Calu3 (cell line): Measurements from ENCODE around the gene MRPS24. TPM values are rescaled to one million over a fixed set of nuclear protein-coding genes. Genes with fewer than 3 reads are reported as not detected.

ENCODE experiments used
- BruUV-seq: library from RNA; stranded (reverse); fragments of 400-500 nt; replicated peaks from 2 replicates; lab custom pipeline; 2021; lab: Mats Ljungman, UMichigan
- CTCF ChIA-PET: fragments of 300-600 bp; sonication (Branson Sonifier 250); formaldehyde crosslinking; loops from one replicate; lab custom pipeline; 2022; ENCODE audit warnings: antibody characterized with exemption; lab: Charles Lee
- DNase-seq: peaks from one replicate; pipeline ENCODE4 v3.0.0; 2022
- H3K27ac Mint-ChIP-seq: one replicate; pipeline ENCODE4 v1.8.0; 2022; ENCODE audit warnings: mixed read lengths; ENCODE audit not compliant: unreplicated experiment
- H3K27me3 Mint-ChIP-seq: one replicate; pipeline ENCODE4 v1.8.0; 2022; ENCODE audit warnings: mixed read lengths; ENCODE audit not compliant: unreplicated experiment
- H3K36me3 Mint-ChIP-seq: one replicate; pipeline ENCODE4 v1.8.0; 2022; ENCODE audit warnings: mild to moderate bottlenecking, moderate library complexity, mixed read lengths; ENCODE audit not compliant: insufficient read depth, unreplicated experiment
- H3K4me1 Mint-ChIP-seq: one replicate; pipeline ENCODE4 v1.8.0; 2022; ENCODE audit warnings: mild to moderate bottlenecking, low read depth, mixed read lengths; ENCODE audit not compliant: unreplicated experiment
- H3K4me3 Mint-ChIP-seq: one replicate; pipeline ENCODE4 v1.8.0; 2022; ENCODE audit warnings: mild to moderate bottlenecking, low read depth, moderate library complexity, mixed read lengths; ENCODE audit not compliant: unreplicated experiment
- H3K9me3 Mint-ChIP-seq: one replicate; pipeline ENCODE4 v1.8.0; 2022; ENCODE audit warnings: low read depth, mixed read lengths; ENCODE audit not compliant: unreplicated experiment
- intact Hi-C: fragments of 100-400 bp; cut with micrococcal nuclease; formaldehyde crosslinking; loops from one replicate; pipeline ENCODE4 v1.10.0; 2022; ENCODE audit not compliant: unreplicated experiment
- total RNA-seq: library from RNA; stranded (reverse); gene quantifications from 2 replicates; pipeline ENCODE4 v1.2.3, GENCODE V29; 2022
- TF ChIP-seq, protein P1 (sequence below): fragments of 200-600 bp; IDR thresholded peaks from one replicate; pipeline ENCODE4 v1.8.0; 2022; ENCODE audit warnings: antibody characterized with exemption; ENCODE audit not compliant: unreplicated experiment

The MRPS24 gene
- total RNA-seq, 1 experiment from 2014 or later: 182 TPM

GRCh38 chr7:43871064-43871463, 1.7 kb upstream of the MRPS24 start:
- CTCF ChIA-PET: no interaction called here
- no peak overlapping the region for H3K4me3 Mint-ChIP-seq
- H3K36me3 Mint-ChIP-seq: peaks cover 49% of the 10 kb centered on the region
- no peak overlapping the region for H3K27ac Mint-ChIP-seq
- peaks cover 33% of the 10 kb centered on the region for H3K4me1 Mint-ChIP-seq
- TF ChIP-seq, protein P1, sequence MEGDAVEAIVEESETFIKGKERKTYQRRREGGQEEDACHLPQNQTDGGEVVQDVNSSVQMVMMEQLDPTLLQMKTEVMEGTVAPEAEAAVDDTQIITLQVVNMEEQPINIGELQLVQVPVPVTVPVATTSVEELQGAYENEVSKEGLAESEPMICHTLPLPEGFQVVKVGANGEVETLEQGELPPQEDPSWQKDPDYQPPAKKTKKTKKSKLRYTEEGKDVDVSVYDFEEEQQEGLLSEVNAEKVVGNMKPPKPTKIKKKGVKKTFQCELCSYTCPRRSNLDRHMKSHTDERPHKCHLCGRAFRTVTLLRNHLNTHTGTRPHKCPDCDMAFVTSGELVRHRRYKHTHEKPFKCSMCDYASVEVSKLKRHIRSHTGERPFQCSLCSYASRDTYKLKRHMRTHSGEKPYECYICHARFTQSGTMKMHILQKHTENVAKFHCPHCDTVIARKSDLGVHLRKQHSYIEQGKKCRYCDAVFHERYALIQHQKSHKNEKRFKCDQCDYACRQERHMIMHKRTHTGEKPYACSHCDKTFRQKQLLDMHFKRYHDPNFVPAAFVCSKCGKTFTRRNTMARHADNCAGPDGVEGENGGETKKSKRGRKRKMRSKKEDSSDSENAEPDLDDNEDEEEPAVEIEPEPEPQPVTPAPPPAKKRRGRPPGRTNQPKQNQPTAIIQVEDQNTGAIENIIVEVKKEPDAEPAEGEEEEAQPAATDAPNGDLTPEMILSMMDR: no peak
- intact Hi-C loops: no loop called here
- no peak for DNase-seq
- H3K27me3 Mint-ChIP-seq: no peaks in the 10 kb centered on the region
- peaks cover 3% of the 10 kb centered on the region for H3K9me3 Mint-ChIP-seq
- BruUV-seq: no TSS peak

DNA sequence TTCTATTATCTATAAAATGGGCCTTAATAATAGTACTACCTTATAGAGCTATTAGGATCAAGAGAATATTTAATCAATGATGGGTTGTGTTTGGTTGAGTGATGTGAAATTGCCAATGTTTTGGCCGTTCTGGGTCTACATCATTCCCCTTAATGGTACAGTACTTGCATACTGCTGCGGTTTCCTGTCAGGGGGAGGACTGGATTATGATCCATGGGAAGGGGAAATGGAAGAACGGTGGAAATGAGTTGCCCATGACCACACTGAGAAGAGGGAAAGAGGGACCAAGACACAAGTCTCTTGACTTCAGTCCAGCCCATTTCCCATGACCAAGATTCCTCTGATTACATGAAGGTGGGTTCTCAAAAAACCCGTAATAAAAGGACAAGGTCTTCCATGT, 999 bp upstream of the MRPS24 start:
- intact Hi-C loops: no loop called here
- no TSS peak for BruUV-seq
- TF ChIP-seq, protein P1: no peak
- DNase-seq: no peak
- Mint-ChIP-seq H3K4me3 (peak overlapping the region; percentile 90), H3K36me3 (peaks cover 56% of the 10 kb centered on the region), H3K27me3 (no peaks in the 10 kb centered on the region), H3K27ac (peak overlapping the region; percentile 90), H3K9me3 (peaks cover 4% of the 10 kb centered on the region), H3K4me1 (peaks cover 33% of the 10 kb centered on the region)
- CTCF ChIA-PET: no interaction called here

GRCh38 chr7:43869867-43870240, 537 bp upstream of the MRPS24 start:
- Mint-ChIP-seq H3K4me3 (peak overlapping the region; percentile 90), H3K36me3 (peaks cover 60% of the 10 kb centered on the region), H3K27ac (peak overlapping the region; percentile 90), H3K9me3 (peaks cover 7% of the 10 kb centered on the region), H3K4me1 (peaks cover 33% of the 10 kb centered on the region), H3K27me3 (no peaks in the 10 kb centered on the region)
- TF ChIP-seq, protein P1: no peak
- BruUV-seq: TSS peak; percentile 95
- CTCF ChIA-PET: interaction anchor here (0.6 to 1.0 kb wide), 5 partner anchors 31 to 1092 kb away, joined by 3 to 6 read pairs (median 4); partner anchors contain the start of gene STK17A
- intact Hi-C loops: no loop called here
- peak; percentile 53 for DNase-seq

GRCh38 chr7:43868681-43869005, 674 bp downstream of the MRPS24 start:
- peaks cover 40% of the 10 kb centered on the region for H3K4me1 Mint-ChIP-seq
- CTCF ChIA-PET: no interaction called here
- H3K27ac Mint-ChIP-seq: peak overlapping the region; percentile 69
- peak overlapping the region; percentile 90 for H3K4me3 Mint-ChIP-seq
- TF ChIP-seq, protein P1: no peak
- H3K36me3 Mint-ChIP-seq: peaks cover 60% of the 10 kb centered on the region
- no peaks in the 10 kb centered on the region for H3K27me3 Mint-ChIP-seq
- H3K9me3 Mint-ChIP-seq: peaks cover 7% of the 10 kb centered on the region
- no peak for DNase-seq
- intact Hi-C loops: no loop called here
- BruUV-seq: TSS peak; percentile 71
